ENCODE results near the gene CCDC167.

- TF ChIP-seq, protein P1, sequence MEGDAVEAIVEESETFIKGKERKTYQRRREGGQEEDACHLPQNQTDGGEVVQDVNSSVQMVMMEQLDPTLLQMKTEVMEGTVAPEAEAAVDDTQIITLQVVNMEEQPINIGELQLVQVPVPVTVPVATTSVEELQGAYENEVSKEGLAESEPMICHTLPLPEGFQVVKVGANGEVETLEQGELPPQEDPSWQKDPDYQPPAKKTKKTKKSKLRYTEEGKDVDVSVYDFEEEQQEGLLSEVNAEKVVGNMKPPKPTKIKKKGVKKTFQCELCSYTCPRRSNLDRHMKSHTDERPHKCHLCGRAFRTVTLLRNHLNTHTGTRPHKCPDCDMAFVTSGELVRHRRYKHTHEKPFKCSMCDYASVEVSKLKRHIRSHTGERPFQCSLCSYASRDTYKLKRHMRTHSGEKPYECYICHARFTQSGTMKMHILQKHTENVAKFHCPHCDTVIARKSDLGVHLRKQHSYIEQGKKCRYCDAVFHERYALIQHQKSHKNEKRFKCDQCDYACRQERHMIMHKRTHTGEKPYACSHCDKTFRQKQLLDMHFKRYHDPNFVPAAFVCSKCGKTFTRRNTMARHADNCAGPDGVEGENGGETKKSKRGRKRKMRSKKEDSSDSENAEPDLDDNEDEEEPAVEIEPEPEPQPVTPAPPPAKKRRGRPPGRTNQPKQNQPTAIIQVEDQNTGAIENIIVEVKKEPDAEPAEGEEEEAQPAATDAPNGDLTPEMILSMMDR (IDR thresholded peaks at IDR 0.05; ENCODE audit: insufficient read depth, low read length), result no peak
- TF ChIP-seq POLR2AphosphoS5 (IDR thresholded peaks at IDR 0.05; ENCODE audit: low read depth), result no peak
- TF ChIP-seq, protein P2, sequence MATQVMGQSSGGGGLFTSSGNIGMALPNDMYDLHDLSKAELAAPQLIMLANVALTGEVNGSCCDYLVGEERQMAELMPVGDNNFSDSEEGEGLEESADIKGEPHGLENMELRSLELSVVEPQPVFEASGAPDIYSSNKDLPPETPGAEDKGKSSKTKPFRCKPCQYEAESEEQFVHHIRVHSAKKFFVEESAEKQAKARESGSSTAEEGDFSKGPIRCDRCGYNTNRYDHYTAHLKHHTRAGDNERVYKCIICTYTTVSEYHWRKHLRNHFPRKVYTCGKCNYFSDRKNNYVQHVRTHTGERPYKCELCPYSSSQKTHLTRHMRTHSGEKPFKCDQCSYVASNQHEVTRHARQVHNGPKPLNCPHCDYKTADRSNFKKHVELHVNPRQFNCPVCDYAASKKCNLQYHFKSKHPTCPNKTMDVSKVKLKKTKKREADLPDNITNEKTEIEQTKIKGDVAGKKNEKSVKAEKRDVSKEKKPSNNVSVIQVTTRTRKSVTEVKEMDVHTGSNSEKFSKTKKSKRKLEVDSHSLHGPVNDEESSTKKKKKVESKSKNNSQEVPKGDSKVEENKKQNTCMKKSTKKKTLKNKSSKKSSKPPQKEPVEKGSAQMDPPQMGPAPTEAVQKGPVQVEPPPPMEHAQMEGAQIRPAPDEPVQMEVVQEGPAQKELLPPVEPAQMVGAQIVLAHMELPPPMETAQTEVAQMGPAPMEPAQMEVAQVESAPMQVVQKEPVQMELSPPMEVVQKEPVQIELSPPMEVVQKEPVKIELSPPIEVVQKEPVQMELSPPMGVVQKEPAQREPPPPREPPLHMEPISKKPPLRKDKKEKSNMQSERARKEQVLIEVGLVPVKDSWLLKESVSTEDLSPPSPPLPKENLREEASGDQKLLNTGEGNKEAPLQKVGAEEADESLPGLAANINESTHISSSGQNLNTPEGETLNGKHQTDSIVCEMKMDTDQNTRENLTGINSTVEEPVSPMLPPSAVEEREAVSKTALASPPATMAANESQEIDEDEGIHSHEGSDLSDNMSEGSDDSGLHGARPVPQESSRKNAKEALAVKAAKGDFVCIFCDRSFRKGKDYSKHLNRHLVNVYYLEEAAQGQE (IDR thresholded peaks at IDR 0.05; ENCODE audit: insufficient replicate concordance, low read depth), result no peak
These were observed 31.3 kb upstream of the CCDC167 start for GRCh38 chr6:37531026-37531425.

Measured in HL-60 (cell line).